Fibroblast of the aortic adventitia (primary cell): ENCODE results near the gene TFF1. TPM values are rescaled to one million over a fixed set of nuclear protein-coding genes. Genes with fewer than 3 reads are reported as not detected.

Source experiments
- DNase-seq: peaks from one replicate; pipeline ENCODE4 v3.0.0-alpha.2; 2010; ENCODE audit warnings: low read depth
- H3K4me3 ChIP-seq: 2 replicates; pipeline ENCODE4 v1.5.1; 2011; ENCODE audit warnings: low read depth, mild to moderate bottlenecking, control low read depth, low read length, moderate library complexity
- CTCF ChIP-seq: IDR thresholded peaks from 2 replicates; pipeline ENCODE4 v1.5.1; 2011; ENCODE audit warnings: mild to moderate bottlenecking, low read length, control low read depth, inconsistent platforms; ENCODE audit not compliant: insufficient read depth
- total RNA-seq: library from RNA; depleted of rRNA; stranded (reverse); fragments of >200 nt; gene quantifications from 2 replicates; pipeline ENCODE4 v1.2.3, GENCODE V29; 2012; ENCODE audit warnings: low replicate concordance

Gene TFF1
- total RNA-seq, 1 donor, result not detected

DNA sequence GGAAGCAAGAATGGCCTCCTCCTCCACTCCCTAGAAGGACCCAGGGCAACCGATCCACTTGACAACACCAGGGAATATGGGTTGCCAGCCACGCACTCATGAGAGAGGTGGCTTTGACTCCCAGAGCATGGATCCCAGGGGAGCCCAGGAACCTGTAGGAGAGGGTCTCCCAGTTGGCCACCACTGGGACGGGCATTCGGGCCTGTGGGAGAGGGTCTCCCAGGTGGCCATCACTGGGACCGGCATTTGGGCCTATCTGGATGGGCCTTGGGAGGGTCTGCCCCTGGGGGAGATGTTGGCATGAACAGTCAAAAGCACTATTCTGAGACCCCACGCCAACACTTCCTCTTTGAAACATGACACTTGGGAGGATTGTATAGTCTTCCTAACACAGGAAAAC is 565 bp downstream of the TFF1 start:
- no peak for TF ChIP-seq CTCF
- no peak for DNase-seq
- no peak overlapping the region for H3K4me3 ChIP-seq

GRCh38 chr21:42364304-42364865 is 1.9 kb downstream of the TFF1 start:
- no peak for TF ChIP-seq CTCF
- no peak overlapping the region for H3K4me3 ChIP-seq
- DNase-seq, result no peak

- no peak for DNase-seq
These were observed 3.0 kb downstream of the TFF1 start for GRCh38 chr21:42363312-42363711.

GRCh38 chr21:42362700-42363099 is 3.6 kb downstream of the TFF1 start:
- TF ChIP-seq CTCF, result no peak
- H3K4me3 ChIP-seq, result no peak overlapping the region
- no peak for DNase-seq

More at GRCh38 chr21:42363312-42363711, 3.0 kb downstream of the TFF1 start:
- TF ChIP-seq CTCF, result no peak
- H3K4me3 ChIP-seq, result no peak overlapping the region

- DNase-seq, result no peak
- TF ChIP-seq CTCF, result no peak
- H3K4me3 ChIP-seq, result no peak overlapping the region
These were observed 4.1 kb downstream of the TFF1 start for GRCh38 chr21:42362198-42362597.

GRCh38 chr21:42361286-42361685 is 5.0 kb downstream of the TFF1 start:
- no peak for DNase-seq
- TF ChIP-seq CTCF, result no peak
- no peak overlapping the region for H3K4me3 ChIP-seq

GRCh38 chr21:42360317-42360716 is 6.0 kb downstream of the TFF1 start:
- no peak for DNase-seq
- TF ChIP-seq CTCF, result no peak
- H3K4me3 ChIP-seq, result no peak overlapping the region
